ENCODE results near the gene VPS45. TPM values are rescaled to one million over a fixed set of nuclear protein-coding genes. Genes with fewer than 3 reads are reported as not detected.
"Not testable (repeated sequence)": the region's sequence is repeated elsewhere in the genome, so short reads cannot be mapped to it uniquely, and the experiment has no call there.

VPS45 gene
- total RNA-seq, 4 donors from 2014 or later, result 16.1 to 47.5 (median 34.7) TPM

- H3K4me1 ChIP-seq, result peaks cover 0 to 2% (median 0%) of the 10 kb centered on the region in 4 donors
- H3K4me3 ChIP-seq, result no peak overlapping the region
- DNase-seq, result no peak
- intact Hi-C loops (cut with DNase I; ENCODE audit: low total_unique reads), result no loop called here
- H3K27me3 ChIP-seq, result no peaks in the 10 kb centered on the region
- no peak overlapping the region for H3K27ac ChIP-seq
- no peak for TF ChIP-seq POLR2A (IDR thresholded peaks at IDR 0.05)
- H3K36me3 ChIP-seq, result no peaks in the 10 kb centered on the region
- no peaks in the 10 kb centered on the region for H3K9me3 ChIP-seq
- in situ Hi-C loops (cut with MboI; ENCODE audit: low pct_ligation_motif_present in 1 of 4, low pct_unique_long_range_greater_than_20kb in 1 of 4, low sequenced_read_pairs in 3 of 4), result no loop called here
- 78 to 80% methylated on average over 1 of the region's 1 CpG for WGBS, 2 donors (ENCODE audit: low coverage in 1 of 2)
Observed at GRCh38 chr1:150132372-150132771, 64.8 kb downstream of the VPS45 start.

GRCh38 chr1:150134537-150134936 is 67.0 kb downstream of the VPS45 start:
- H3K4me1 ChIP-seq, result no peaks in the 10 kb centered on the region
- no peaks in the 10 kb centered on the region for H3K36me3 ChIP-seq
- in situ Hi-C loops (cut with MboI; ENCODE audit: low pct_ligation_motif_present in 1 of 4, low pct_unique_long_range_greater_than_20kb in 1 of 4, low sequenced_read_pairs in 3 of 4) (no loop called here), intact Hi-C loops (cut with DNase I; ENCODE audit: low total_unique reads) (no loop called here)
- TF ChIP-seq EP300 (IDR thresholded peaks at IDR 0.05; ENCODE audit: low read depth) (no peak), POLR2AphosphoS5 (IDR thresholded peaks at IDR 0.05) (no peak), POLR2A (IDR thresholded peaks at IDR 0.05) (no peak), CTCF (IDR thresholded peaks at IDR 0.05) (no peak)
- H3K9me3 ChIP-seq, result no peaks in the 10 kb centered on the region
- H3K4me3 ChIP-seq, result no peak overlapping the region
- 94 to 100% methylated on average over 1 of the region's 1 CpG for WGBS, 2 donors (ENCODE audit: low coverage in 1 of 2)
- H3K27ac ChIP-seq, result no peak overlapping the region
- DNase-seq, result no peak
- H3K27me3 ChIP-seq, result no peaks in the 10 kb centered on the region

GRCh38 chr1:150135400-150135799 is 67.8 kb downstream of the VPS45 start:
- intact Hi-C loops (cut with DNase I; ENCODE audit: low total_unique reads); H3K36me3 ChIP-seq; H3K9me3 ChIP-seq; H3K27ac ChIP-seq; H3K4me3 ChIP-seq; H3K4me1 ChIP-seq; H3K27me3 ChIP-seq; DNase-seq; in situ Hi-C loops (cut with MboI; ENCODE audit: low pct_ligation_motif_present in 1 of 4, low pct_unique_long_range_greater_than_20kb in 1 of 4, low sequenced_read_pairs in 3 of 4): not testable (repeated sequence)
- WGBS, 2 donors (ENCODE audit: low coverage in 1 of 2), result 90% methylated on average over 6 of the region's 6 CpGs; no CpG with 5 or more reads in 1 of the 2 donors

- Histone ChIP-seq H3K9me3 (no peaks in the 10 kb centered on the region), H3K27ac (no peak overlapping the region), H3K27me3 (no peaks in the 10 kb centered on the region), H3K4me3 (no peak overlapping the region), H3K4me1 (no peaks in the 10 kb centered on the region), H3K36me3 (no peaks in the 10 kb centered on the region)
- in situ Hi-C loops (cut with MboI; ENCODE audit: low pct_ligation_motif_present in 1 of 4, low pct_unique_long_range_greater_than_20kb in 1 of 4, low sequenced_read_pairs in 3 of 4) (no loop called here), intact Hi-C loops (cut with DNase I; ENCODE audit: low total_unique reads) (no loop called here)
- TF ChIP-seq POLR2A (IDR thresholded peaks at IDR 0.05) (no peak), EP300 (IDR thresholded peaks at IDR 0.05; ENCODE audit: low read depth) (no peak), CTCF (IDR thresholded peaks at IDR 0.05) (no peak), POLR2AphosphoS5 (IDR thresholded peaks at IDR 0.05) (no peak)
- no peak for DNase-seq
- WGBS, 2 donors (ENCODE audit: low coverage in 1 of 2), result 79 to 80% methylated on average over 5 of the region's 5 CpGs
Observed at GRCh38 chr1:150138044-150138443, 70.5 kb downstream of the VPS45 start.

- Histone ChIP-seq H3K36me3 (no peaks in the 10 kb centered on the region), H3K27me3 (no peaks in the 10 kb centered on the region), H3K9me3 (no peaks in the 10 kb centered on the region), H3K4me1 (no peaks in the 10 kb centered on the region), H3K27ac (no peak overlapping the region), H3K4me3 (no peak overlapping the region)
- DNase-seq, result no peak
- TF ChIP-seq POLR2A (IDR thresholded peaks at IDR 0.05) (no peak), CTCF (IDR thresholded peaks at IDR 0.05) (no peak), EP300 (IDR thresholded peaks at IDR 0.05; ENCODE audit: low read depth) (no peak), POLR2AphosphoS5 (IDR thresholded peaks at IDR 0.05) (no peak)
- in situ Hi-C loops (cut with MboI; ENCODE audit: low pct_ligation_motif_present in 1 of 4, low pct_unique_long_range_greater_than_20kb in 1 of 4, low sequenced_read_pairs in 3 of 4), result no loop called here
- intact Hi-C loops (cut with DNase I; ENCODE audit: low total_unique reads), result loop anchor here (5.0 kb wide), 1 partner anchor 51 kb away; no protein-coding TSS in a partner anchor
Observed at GRCh38 chr1:150141452-150141851, 73.9 kb downstream of the VPS45 start.

Data from transverse colon (tissue), 4 donors.